IMR-90 (cell line): ENCODE data around the gene TAS1R1. TPM values are rescaled to one million over a fixed set of nuclear protein-coding genes. Genes with fewer than 3 reads are reported as not detected.

Source experiments
- ATAC-seq: fragments of 200-7000 bp; cut with Tn5 transposase; 2 replicates; pipeline ENCODE4 v1.9.1; 2020; ENCODE audit warnings: low read depth, mild to moderate bottlenecking, moderate library complexity
- BruUV-seq: library from RNA; stranded (reverse); fragments of 400-500 nt; replicated peaks from 2 replicates; lab custom pipeline; 2021; lab: Mats Ljungman, UMichigan
- CTCF ChIA-PET: fragments of 300-600 bp; formaldehyde crosslinking; extraction: SDS; loops from one replicate; lab custom pipeline; 2021; ENCODE audit warnings: antibody characterized with exemption; lab: Yijun Ruan, JAX
- POLR2A ChIA-PET: fragments of 300-600 bp; sonication (Branson Sonifier 250); formaldehyde crosslinking; loops from one replicate; lab custom pipeline; 2022; ENCODE audit warnings: antibody characterized with exemption; ENCODE audit not compliant: unreplicated experiment; lab: Charles Lee
- DNase-seq: peaks from one replicate; pipeline ENCODE4 v3.0.0; 2013
- H2AFZ ChIP-seq: replicated peaks from 2 replicates; pipeline ENCODE3; 2013; ENCODE audit warnings: low read length, mild to moderate bottlenecking; ENCODE audit not compliant: poor library complexity
- H2AK5ac ChIP-seq: 2 replicates; pipeline ENCODE4 v1.6.1; 2013; ENCODE audit warnings: low read depth, low read length, inconsistent platforms
- H2AK9ac ChIP-seq: replicated peaks from 2 replicates; pipeline ENCODE3; 2013; ENCODE audit warnings: mild to moderate bottlenecking, low read depth, low read length, moderate library complexity; ENCODE audit not compliant: poor library complexity
- H2BK120ac ChIP-seq: 2 replicates; pipeline ENCODE4 v1.6.1; 2013; ENCODE audit warnings: low read depth, low read length, inconsistent platforms
- H2BK15ac ChIP-seq: 3 replicates; pipeline ENCODE4 v1.6.1; 2013; ENCODE audit warnings: low read depth, low read length, inconsistent platforms
- H2BK20ac ChIP-seq: 2 replicates; pipeline ENCODE4 v1.6.1; 2013; ENCODE audit warnings: low read depth, mild to moderate bottlenecking, inconsistent platforms, low read length, moderate library complexity
- H2BK5ac ChIP-seq: 2 replicates; pipeline ENCODE4 v1.6.1; 2013; ENCODE audit warnings: mild to moderate bottlenecking, low read depth, low read length, inconsistent platforms; ENCODE audit not compliant: poor library complexity, severe bottlenecking
- H3K14ac ChIP-seq: replicated peaks from 2 replicates; pipeline ENCODE4 v1.6.1; 2013; ENCODE audit warnings: low read depth, low read length, inconsistent platforms
- H3K18ac ChIP-seq: 2 replicates; pipeline ENCODE4 v1.6.1; 2013; ENCODE audit warnings: low read depth, low read length, control low read depth
- H3K23ac ChIP-seq: 2 replicates; pipeline ENCODE4 v1.6.1; 2013; ENCODE audit warnings: low read depth, low read length, inconsistent platforms
- H3K27ac ChIP-seq: 2 replicates; pipeline ENCODE4 v1.5.1; 2013; ENCODE audit warnings: mild to moderate bottlenecking, control low read depth, low read length; ENCODE audit not compliant: insufficient read depth
- H3K27me3 ChIP-seq: 2 replicates; pipeline ENCODE4 v1.6.1; 2013; ENCODE audit warnings: low read length; ENCODE audit not compliant: control insufficient read depth, insufficient read depth
- H3K36me3 ChIP-seq: 2 replicates; pipeline ENCODE4 v1.6.1; 2013; ENCODE audit warnings: low read length, mixed read lengths; ENCODE audit not compliant: control insufficient read depth, insufficient read depth
- H3K4ac ChIP-seq: 2 replicates; pipeline ENCODE4 v1.6.1; 2013; ENCODE audit warnings: low read depth, low read length, inconsistent platforms
- H3K4me1 ChIP-seq: 2 replicates; pipeline ENCODE4 v1.6.1; 2013; ENCODE audit warnings: low read length, mixed read lengths; ENCODE audit not compliant: control insufficient read depth, insufficient read depth
- H3K4me2 ChIP-seq: 2 replicates; pipeline ENCODE4 v1.6.1; 2013; ENCODE audit warnings: low read depth, mild to moderate bottlenecking, control low read depth, low read length, moderate library complexity
- H3K4me3 ChIP-seq: 2 replicates; pipeline ENCODE4 v1.5.1; 2013; ENCODE audit warnings: low read depth, mild to moderate bottlenecking, control low read depth, low read length, moderate library complexity; ENCODE audit not compliant: insufficient read depth
- H3K56ac ChIP-seq: 2 replicates; pipeline ENCODE4 v1.6.1; 2013; ENCODE audit warnings: low read length, inconsistent platforms; ENCODE audit not compliant: insufficient read depth; ENCODE audit errors: extremely low read depth
- H3K79me1 ChIP-seq, 2 experiments: 2 replicates each; pipeline ENCODE4 v1.6.1; 2013; ENCODE audit warnings: low read length in 2 of 2, inconsistent platforms in 1 of 2, low read depth in 1 of 2
- H3K9ac ChIP-seq: 2 replicates; pipeline ENCODE4 v1.6.1; 2013; ENCODE audit warnings: low read depth, low read length, control low read depth
- H3K9me1 ChIP-seq: 2 replicates; pipeline ENCODE4 v1.6.1; 2013; ENCODE audit warnings: low read length, inconsistent platforms; ENCODE audit not compliant: insufficient read depth
- H3K9me3 ChIP-seq: 2 replicates; pipeline ENCODE4 v1.6.1; 2013; ENCODE audit warnings: low read length; ENCODE audit not compliant: control insufficient read depth, insufficient read depth
- H4K20me1 ChIP-seq: 2 replicates; pipeline ENCODE4 v1.6.1; 2013; ENCODE audit warnings: low read length, inconsistent platforms; ENCODE audit not compliant: insufficient read depth
- H4K5ac ChIP-seq: 2 replicates; pipeline ENCODE4 v1.6.1; 2013; ENCODE audit warnings: mild to moderate bottlenecking, low read depth, low read length, control low read depth
- H4K8ac ChIP-seq, 2 experiments: 2 replicates each; pipeline ENCODE4 v1.6.1; 2013; ENCODE audit warnings: low read depth in 2 of 2, low read length in 2 of 2, control low read depth in 1 of 2, inconsistent platforms in 1 of 2
- H4K91ac ChIP-seq: 2 replicates; pipeline ENCODE4 v1.6.1; 2013; ENCODE audit warnings: low read depth, low read length, inconsistent platforms; ENCODE audit not compliant: insufficient read depth
- BHLHE40 ChIP-seq: fragments of 150-350 bp; IDR thresholded peaks from 2 replicates; pipeline ENCODE4 v1.6.1; 2016; ENCODE audit warnings: mild to moderate bottlenecking, low read depth, low read length
- CEBPB ChIP-seq: IDR thresholded peaks from 2 replicates; pipeline ENCODE4 v1.6.1; 2012; ENCODE audit warnings: low read depth, low read length, improper control_type of control experiment
- CHD1 ChIP-seq: IDR thresholded peaks from 2 replicates; pipeline ENCODE4 v1.6.1; 2012; ENCODE audit warnings: low read depth, low read length, improper control_type of control experiment
- CTCF ChIP-seq: conservative IDR thresholded peaks from 2 replicates; pipeline ENCODE4 v1.5.1; 2012; ENCODE audit warnings: mild to moderate bottlenecking, low read depth, low read length, improper control_type of control experiment
- ELK1 ChIP-seq: fragments of 150-350 bp; IDR thresholded peaks from 2 replicates; pipeline ENCODE4 v1.6.1; 2016; ENCODE audit warnings: low read depth, mild to moderate bottlenecking, low read length, moderate library complexity, borderline replicate concordance
- FOS ChIP-seq: fragments of 150-350 bp; IDR thresholded peaks from 2 replicates; pipeline ENCODE4 v1.6.1; 2016; ENCODE audit warnings: low read depth, low read length
- MAFK ChIP-seq: IDR thresholded peaks from 2 replicates; pipeline ENCODE4 v1.6.1; 2012; ENCODE audit warnings: low read depth, low read length, improper control_type of control experiment
- MAZ ChIP-seq: IDR thresholded peaks from 2 replicates; pipeline ENCODE4 v1.6.1; 2012; ENCODE audit warnings: low read depth, mild to moderate bottlenecking, low read length, improper control_type of control experiment, moderate library complexity, borderline replicate concordance
- MXI1 ChIP-seq: IDR thresholded peaks from 2 replicates; pipeline ENCODE4 v1.6.1; 2012; ENCODE audit warnings: low read depth, mild to moderate bottlenecking, low read length, moderate library complexity, borderline replicate concordance
- NFE2L2 ChIP-seq: fragments of 150-350 bp; IDR thresholded peaks from 2 replicates; pipeline ENCODE4 v1.6.1; 2016; ENCODE audit warnings: low read depth, mild to moderate bottlenecking, low read length
- POLR2A ChIP-seq: IDR thresholded peaks from 2 replicates; pipeline ENCODE4 v1.6.1; 2012; ENCODE audit warnings: mild to moderate bottlenecking, low read depth, low read length
- RAD21 ChIP-seq: IDR thresholded peaks from 2 replicates; pipeline ENCODE4 v1.6.1; 2012; ENCODE audit warnings: low read length, improper control_type of control experiment
- RCOR1 ChIP-seq: IDR thresholded peaks from 2 replicates; pipeline ENCODE4 v1.6.1; 2012; ENCODE audit warnings: mild to moderate bottlenecking, low read length, improper control_type of control experiment; ENCODE audit not compliant: insufficient replicate concordance
- RFX5 ChIP-seq: IDR thresholded peaks from 2 replicates; pipeline ENCODE4 v1.8.0; 2012; ENCODE audit warnings: low read depth, mild to moderate bottlenecking, low read length, moderate library complexity
- SMC3 ChIP-seq: fragments of 150-350 bp; IDR thresholded peaks from 2 replicates; pipeline ENCODE4 v1.6.1; 2016; ENCODE audit warnings: low read depth, mild to moderate bottlenecking, antibody characterized with exemption, low read length, moderate library complexity
- USF2 ChIP-seq: fragments of 150-350 bp; IDR thresholded peaks from 2 replicates; pipeline ENCODE4 v1.6.1; 2017; ENCODE audit warnings: mild to moderate bottlenecking, antibody characterized with exemption, low read length, low read depth
- WGBS, 2 experiments: methylation state at CpG; one replicate each; pipeline versions ENCODE4 v1.1.5 to v1.1.7; 2013; ENCODE audit warnings: missing lambda C conversion rate in 2 of 2; ENCODE audit not compliant: insufficient read length in 1 of 2; ENCODE audit errors: extremely low coverage in 2 of 2; 5-methylcytosine and 5-hydroxymethylcytosine counted together
- dilution Hi-C: fragments of 300-500 bp; cut with HindIII; formaldehyde crosslinking; loops from one replicate; pipeline ENCODE4 v1.14.3; 2018; ENCODE audit warnings: low sequenced_read_pairs; ENCODE audit not compliant: unreplicated experiment
- in situ Hi-C: fragments of 300-500 bp; cut with MboI; formaldehyde crosslinking; loops from 3 replicates; pipeline ENCODE4 v1.14.3; 2019; ENCODE audit warnings: low sequenced_read_pairs, inconsistent platforms, mixed read lengths
- intact Hi-C: fragments of 100-400 bp; cut with micrococcal nuclease; formaldehyde crosslinking; loops from 2 replicates; pipeline ENCODE4 v1.10.0; 2022
- polyA plus RNA-seq, 3 experiments: library from polyadenylated mRNA; depleted of rRNA; stranded (reverse); fragments of >200 nt; gene quantifications; 2 replicates each; pipeline ENCODE4 v1.2.3, GENCODE V29; 2012; ENCODE audit warnings: low replicate concordance in 1 of 3
- total RNA-seq: library from RNA; depleted of rRNA; stranded (reverse); fragments of >200 nt; gene quantifications from 2 replicates; pipeline ENCODE4 v1.2.3, GENCODE V29; 2012

The TAS1R1 gene
- total and polyA plus RNA-seq, 2 of the 4 experiments (the other 2 are of a cell fraction) = 0.05 TPM; not detected in 1

DNA sequence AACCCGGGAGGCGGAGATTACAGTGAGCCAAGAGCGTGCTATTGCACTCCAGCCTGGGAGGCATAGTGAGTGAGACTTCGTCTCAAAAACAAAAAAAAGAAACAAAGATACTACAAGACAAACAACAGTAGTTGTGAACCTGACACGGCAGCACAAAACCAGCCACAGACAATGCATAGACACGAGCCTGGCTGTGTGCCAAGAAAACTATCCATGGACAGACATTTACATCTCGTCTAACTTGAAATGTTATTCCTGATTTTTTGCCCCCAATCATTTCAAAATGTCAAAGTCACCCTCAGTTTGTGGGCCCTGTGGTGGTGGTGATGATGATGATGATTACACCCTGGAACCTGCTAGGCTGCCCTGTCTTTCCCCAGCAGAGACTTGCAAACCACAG lies 41.2 kb downstream of the TAS1R1 start:
- no TSS peak for BruUV-seq
- Histone ChIP-seq H3K9me3 (no peaks in the 10 kb centered on the region), H2BK15ac (no peak overlapping the region), H2AFZ (no peak overlapping the region), H4K20me1 (peaks cover 91% of the 10 kb centered on the region), H3K14ac (no peak overlapping the region), H3K4me1 (peaks cover 4% of the 10 kb centered on the region), H3K56ac (no peak overlapping the region), H2BK120ac (no peak overlapping the region), H2AK9ac (no peak overlapping the region), H3K23ac (no peak overlapping the region), H4K91ac (no peak overlapping the region), H3K9me1 (peaks cover 10% of the 10 kb centered on the region), H2BK5ac (no peak overlapping the region), H3K9ac (no peak overlapping the region), H2BK20ac (no peak overlapping the region), H3K36me3 (peaks cover 70% of the 10 kb centered on the region), H3K79me1 (peaks cover 13 to 82% of the 10 kb centered on the region in 2 experiments), H3K4me2 (no peak overlapping the region), H4K8ac (no peak overlapping the region), H4K5ac (no peak overlapping the region), H2AK5ac (no peak overlapping the region), H3K27me3 (no peaks in the 10 kb centered on the region), H3K4me3 (no peak overlapping the region), H3K4ac (no peak overlapping the region), H3K18ac (no peak overlapping the region), H3K27ac (no peak overlapping the region)
- ChIA-PET POLR2A (no interaction called here), CTCF (no interaction called here)
- intact Hi-C loops (no loop called here), dilution Hi-C loops (no loop called here), in situ Hi-C loops (no loop called here)
- no peak for DNase-seq
- ATAC-seq = no peak
- TF ChIP-seq MAFK (no peak), MAZ (no peak), CTCF (no peak), ELK1 (no peak), USF2 (no peak), CEBPB (no peak), RCOR1 (no peak), SMC3 (no peak), CHD1 (no peak), MXI1 (no peak), BHLHE40 (no peak), RAD21 (no peak), NFE2L2 (no peak), FOS (no peak), POLR2A (no peak), RFX5 (no peak)
- 0% methylated on average over 1 of the region's 7 CpGs; no CpG with 5 or more reads in 1 of the 2 experiments for WGBS, 2 experiments
